Stimulated activated CD8-positive, alpha-beta memory T cell treated with anti-CD3 and anti-CD28 coated beads, Interleukin-4, amount 100 ng/mL, for 1 hour (primary cell): Measurements from ENCODE around the gene MLC1.
A peak's percentile ranks its signal among the peaks of the same experiment; 100 is the strongest.

Experiments used
- DNase-seq, 2 donors: peaks; one replicate each; pipeline ENCODE4 v3.0.0-alpha.2; 2020; ENCODE audit warnings: low read depth in 2 of 2, low spot score in 1 of 2

MLC1 gene

DNA sequence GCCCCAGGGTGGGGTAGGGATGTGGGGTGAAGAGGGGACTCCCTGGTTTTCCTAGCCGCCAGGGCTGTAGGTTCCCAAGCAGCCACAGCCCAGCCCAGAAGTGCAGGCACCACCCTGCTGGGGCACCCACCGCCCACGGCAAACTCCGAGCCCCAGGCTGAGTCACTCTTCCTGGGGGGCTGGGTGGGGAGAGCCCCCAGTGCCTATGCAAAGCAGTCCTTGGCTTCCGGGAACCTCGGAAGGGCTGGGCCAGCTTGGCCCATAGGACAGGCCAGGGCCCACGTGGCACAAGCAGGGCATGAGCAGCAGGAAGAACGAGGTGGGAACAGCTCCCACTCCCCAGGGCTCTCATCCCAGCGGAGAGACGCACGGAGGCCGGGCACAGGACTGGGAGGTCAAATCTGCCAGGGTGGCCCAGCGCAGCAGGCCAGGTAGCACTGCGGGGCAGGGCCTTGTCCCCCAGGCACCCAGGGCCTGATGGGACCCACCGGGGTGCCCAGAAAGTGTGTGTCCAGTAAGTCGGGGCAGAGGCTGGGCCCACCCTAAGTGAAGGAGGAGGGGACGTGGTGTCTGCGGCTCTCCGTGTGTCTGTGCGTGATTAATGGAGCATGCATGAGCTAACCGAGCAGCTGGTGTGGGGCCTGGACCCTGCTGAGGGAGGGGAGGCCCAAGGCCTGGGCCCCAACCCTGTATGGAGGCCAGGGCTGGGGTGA lies 68.1 kb downstream of the MLC1 start:
- DNase-seq, result no peak

DNA sequence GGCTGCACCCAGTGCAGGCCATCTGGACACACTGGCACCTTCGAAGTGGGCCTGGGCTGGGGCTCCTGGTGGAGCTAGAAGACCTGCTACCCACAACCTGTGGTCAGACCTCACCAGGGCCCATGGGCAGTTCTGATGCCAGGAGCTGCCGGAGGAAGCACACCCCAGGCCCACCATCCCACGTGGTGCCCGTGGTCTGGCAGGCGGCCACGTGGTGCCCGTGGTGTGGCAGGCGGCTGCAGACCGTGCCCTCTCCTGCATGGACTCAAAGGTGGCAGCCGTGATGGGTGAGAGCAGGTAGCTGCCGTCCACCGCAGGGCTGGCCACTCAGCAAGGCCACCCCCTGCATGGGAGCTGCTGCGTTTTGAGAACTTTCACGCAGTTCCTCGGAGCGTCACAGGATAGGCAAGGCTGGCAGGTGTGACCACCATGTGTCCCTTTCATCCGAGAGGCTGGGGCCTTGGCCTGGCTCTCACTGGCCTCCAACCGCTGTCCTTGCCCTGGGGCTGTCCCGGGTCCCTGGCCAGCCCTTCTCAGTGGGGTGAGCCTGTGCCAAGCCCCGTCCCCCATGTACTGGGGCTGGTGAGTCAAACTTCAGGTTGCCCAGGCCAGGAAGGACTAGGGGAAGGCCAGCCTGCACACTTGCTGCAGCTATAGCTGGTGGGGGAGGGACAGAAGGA lies 68.8 kb downstream of the MLC1 start:
- no peak for DNase-seq

DNA sequence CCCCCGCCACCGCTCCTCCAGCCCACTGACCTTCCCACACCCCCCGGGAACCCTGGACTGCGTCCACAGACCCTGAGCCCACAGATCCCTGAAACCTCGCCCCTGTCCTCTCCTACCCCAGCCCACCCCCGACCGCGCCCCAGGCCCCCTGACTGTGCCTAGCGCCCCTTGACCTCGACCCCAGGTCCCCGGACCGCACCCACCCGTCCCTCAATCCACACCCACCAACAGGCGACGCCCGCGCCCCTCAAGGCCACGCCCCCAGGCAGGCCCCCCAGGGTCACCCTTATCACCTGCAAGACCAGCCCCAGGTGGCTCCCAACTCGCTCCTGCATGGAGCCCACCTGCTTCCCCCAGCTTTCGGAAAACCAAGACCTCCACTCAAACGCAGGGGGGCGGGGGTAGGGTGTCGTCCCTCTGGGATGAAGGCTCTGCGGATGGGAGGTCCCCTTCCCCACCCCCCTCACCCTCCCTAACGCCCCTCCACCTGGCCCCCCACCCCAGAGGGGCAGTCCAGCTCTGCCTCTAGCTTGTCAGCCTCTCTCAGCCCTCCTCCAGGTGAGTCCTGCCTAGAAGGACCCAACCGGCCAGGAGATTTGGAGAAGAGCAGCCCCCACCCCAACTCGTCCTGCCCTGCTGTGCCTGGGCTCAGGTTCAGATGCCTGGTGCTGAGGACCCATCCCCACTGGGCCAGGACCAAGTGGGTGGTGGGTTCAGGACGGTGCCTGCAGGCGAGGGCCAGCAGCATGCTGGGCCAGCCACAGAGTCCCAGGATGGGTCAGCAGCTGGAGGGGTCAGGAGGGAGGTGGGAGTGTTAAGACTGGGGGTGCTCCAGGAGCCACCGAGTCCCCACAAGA lies 69.5 kb downstream of the MLC1 start:
- no peak for DNase-seq

DNA sequence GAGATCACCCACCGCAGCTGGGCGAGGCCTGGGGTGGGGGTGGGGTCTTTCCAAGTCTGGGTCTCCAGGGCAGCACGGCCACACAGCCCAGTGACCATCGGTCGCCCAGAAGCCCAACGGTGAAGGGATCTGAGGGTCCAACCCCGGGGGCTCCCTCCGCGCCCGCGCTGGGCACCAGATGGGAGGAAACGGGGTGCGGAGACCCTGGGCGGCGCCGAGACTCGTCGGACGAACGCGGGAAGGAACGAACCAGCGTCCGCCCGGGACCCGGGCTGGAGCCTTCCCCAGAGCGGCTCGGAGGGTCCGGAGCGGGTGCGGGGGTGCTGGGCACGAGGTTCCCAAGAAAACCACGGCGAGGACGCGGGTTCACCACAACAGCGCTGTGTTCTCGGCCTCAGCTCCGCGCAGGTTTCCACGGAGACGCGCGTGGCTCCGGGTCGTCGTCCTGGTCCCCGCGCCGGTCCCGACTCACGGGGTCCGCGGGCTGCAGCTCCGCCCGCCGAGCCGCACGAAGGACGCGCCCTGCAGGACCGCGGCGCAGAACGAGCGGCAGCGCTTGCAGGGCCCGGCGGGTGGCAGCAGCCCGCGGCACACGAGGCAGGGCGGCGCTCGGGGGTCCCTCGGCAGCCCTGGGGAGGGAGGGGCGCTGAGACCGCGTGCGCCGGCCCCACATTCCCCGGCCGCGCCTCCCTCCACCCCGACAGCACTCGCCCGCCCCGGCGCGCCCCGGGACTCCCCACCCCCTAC lies 70.4 kb downstream of the MLC1 start:
- no peak for DNase-seq

DNA sequence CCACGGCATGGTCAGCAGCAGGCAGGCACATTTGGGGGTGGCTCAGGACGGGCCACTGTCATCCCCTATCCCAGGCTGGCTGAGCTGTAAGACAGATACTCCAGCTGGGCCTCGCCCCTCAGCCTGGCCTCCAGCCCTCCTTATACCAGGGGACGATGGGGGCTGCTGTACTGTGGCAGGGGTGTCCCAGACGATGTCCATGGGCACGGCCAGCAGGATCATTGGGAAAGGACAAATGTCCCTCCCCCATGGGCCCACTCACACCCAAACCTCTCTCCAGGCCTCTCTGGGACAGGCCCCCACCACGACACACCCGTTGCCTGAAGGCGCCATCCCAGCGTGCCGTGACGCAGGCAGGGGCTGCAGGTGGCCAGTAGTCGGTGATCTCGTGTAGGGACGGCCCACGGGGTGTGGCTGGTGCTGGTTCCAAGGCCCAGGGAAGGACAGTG lies 71.1 kb downstream of the MLC1 start:
- DNase-seq, result no peak

DNA sequence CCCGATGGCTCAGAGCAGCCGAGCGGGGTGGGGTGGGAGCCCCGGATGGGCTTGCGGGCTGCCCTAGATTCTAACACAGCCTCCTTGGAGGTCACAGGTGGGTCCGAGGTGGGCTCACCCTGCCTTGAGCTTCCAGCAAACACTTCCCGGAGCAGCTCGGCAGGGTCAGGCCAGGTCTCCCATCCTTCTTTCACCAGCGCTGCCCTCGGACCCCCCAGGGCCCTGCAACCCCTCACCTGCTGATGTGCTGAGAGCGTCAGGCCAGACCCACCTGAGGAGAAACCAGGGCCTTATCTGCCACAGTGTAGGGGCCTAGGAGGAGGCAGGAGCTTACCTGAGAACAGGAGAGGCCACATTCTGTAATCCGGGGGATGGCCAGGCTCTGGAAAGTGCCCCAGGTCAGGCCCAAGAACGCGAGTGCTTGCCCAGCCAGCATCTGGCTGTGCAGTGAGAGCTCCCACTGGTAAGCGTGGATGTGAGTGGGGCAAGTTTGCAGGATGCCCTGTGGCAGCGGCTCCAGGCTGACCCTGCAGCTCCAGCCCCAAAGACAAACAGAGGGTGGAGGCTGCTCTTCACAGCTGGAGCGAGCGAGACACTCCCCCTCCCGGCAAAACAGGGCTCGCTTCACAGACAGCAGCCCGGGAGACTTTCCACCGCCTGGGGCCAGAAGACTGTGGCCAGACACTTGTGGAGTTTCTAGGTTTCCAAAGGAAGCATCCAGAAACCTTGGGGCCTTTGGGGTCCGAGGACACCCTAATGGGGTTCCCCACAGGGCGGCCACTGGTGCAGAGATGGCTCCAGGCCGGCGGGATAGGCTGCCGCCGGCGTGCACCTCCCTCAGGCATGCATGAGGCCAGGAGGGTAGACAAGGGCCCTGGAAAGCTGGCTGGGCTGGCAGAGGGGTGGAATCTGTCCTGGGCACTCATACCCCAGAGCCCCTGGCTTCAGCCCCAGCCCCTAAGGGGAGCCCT lies 72.7 kb downstream of the MLC1 start, which contains the start of gene IL17REL:
IL17REL (minus strand) TSS at position 555 of the 971 bp plus-strand sequence; CDS start at position 436, 119 bp downstream.
- DNase-seq, result no peak

DNA sequence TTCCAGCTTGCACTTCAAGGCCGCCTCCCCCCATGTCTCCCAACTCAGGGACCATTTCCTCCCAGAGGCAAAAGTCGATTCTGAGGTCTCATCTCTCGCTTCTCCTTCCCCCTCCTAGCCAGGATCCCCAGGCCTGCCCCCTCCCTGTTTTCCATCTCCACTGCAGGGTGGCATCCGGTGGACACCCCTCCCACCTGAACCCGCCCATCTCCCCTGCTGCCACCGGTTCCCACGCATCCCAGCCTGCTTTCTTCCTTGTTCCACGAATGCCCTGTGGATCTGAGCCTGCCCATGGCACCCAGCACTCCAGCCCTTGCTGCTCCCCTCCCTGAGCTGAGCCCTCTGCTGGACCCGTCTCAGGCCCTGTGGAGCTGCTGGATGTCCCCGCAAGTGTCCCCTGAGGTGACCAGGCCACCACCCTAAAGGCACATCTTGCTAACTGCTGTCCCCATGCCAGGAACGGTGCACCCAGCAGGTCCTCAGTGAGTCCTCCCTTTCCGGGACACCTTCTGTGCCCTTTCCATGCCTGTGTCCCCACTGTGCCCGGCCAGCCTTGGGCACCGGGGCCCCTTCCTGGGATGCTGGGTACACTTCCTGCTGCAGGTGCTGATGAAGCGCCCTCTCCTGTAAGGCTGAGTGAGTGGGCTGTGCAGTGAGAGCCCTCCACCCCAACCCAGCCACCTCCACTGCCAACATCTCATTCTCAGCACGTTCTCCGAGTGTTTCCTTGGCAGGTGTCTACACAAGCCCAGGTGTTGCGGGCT lies 73.6 kb downstream of the MLC1 start:
- DNase-seq, result no peak

DNA sequence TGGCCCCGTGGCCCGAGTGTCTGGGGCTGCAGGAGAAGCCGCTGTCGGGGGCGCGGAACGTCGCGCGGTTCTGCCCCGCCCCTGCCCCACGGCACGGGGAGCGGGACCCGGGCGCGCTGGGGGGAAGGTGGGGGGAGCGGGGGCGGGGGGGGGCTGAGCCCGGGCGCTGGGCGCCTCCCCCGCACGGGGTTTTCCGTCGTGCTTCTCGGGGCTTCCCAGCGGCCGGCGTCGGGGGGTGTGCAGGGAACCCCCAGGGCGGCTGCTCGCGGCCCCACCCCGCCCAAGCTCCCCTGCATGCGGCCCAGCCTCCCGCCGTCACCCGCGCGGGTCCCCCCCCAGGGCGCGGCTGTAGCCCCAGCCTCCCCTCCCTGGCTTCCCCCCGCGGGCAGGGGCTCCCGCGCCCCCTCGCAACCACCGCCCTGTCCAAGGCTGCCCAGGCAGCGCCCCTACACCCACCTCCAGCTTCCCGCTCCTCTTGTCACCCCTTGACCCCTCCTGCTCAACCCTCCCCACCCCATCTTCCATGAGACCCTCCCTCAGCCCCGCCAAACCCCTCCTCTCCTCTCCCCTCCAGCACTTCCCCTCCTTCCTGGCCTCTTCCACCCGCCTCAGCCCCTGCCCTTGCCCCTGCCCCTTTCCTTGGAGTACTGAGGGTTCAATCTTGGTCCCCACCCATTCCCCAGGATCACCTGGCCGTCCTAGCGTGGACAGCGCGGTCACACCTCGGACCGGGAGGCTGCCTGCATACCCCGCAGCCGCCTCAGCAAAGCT lies 74.4 kb downstream of the MLC1 start:
- peak in 1 of 2 donors; percentile 37 for DNase-seq

DNA sequence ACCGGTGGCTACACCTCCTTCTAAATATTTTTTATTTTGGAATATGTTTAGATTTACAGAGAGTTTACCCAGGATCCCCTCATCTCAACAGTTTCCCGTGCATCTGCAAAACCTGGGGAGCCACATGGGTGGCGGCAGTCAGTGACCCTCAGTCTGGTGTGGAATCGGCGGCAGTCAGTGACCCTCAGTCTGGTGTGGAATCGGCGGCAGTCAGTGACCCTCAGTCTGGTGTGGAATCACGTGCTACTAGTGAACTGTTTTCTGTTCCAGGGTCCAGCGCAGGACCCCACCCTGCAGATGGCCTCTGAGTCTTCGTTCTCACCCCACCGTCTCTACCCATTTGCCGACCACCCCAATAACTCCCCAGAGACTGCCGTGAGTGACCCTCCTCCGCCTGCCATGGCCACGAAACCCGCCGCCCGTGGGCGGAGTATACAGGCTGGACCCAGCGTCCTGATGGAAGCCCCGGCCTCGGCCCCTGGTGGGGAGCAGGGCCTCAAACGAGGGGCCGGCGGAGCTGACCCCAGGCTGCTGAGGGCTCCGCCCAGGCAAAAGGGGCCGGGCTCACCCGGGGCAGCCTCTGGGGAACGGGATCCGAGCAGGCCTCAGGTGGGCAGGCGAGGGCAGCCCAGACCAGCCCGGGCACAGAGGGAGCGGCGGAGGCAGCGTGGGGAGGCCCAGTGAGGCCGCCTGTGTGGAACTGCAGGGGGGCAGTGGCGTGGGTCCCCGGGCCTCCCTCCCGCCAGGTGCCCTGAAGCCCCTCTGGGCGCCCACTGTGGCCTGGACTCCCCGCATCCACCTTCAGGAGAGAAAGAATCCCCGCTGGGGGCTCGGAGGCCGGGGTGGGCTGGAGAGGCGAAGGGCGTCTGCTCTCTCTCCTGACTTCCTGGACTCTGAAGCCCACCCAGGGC lies 75.2 kb downstream of the MLC1 start:
- DNase-seq, result no peak
